Spinal cord (tissue), 10 donors: Measurements from ENCODE around the gene UVSSA. TPM values are rescaled to one million over a fixed set of nuclear protein-coding genes. Genes with fewer than 3 reads are reported as not detected.
"Not testable (repeated sequence)": the region's sequence is repeated elsewhere in the genome, so short reads cannot be mapped to it uniquely, and the experiment has no call there.

Source experiments
- DNase-seq, 6 donors: peaks; one replicate each; pipeline versions ENCODE4 v3.0.0 to v3.0.0-alpha.2; 2013 to 2015; ENCODE audit warnings: low spot score in 6 of 6, low read depth in 4 of 6
- H3K27ac ChIP-seq: one replicate; pipeline ENCODE4 v1.5.1; 2013; ENCODE audit warnings: low read depth, low read length, control low read depth
- H3K27me3 ChIP-seq: one replicate; pipeline ENCODE4 v1.6.1; 2013; ENCODE audit warnings: low read length; ENCODE audit not compliant: control insufficient read depth, insufficient read depth
- H3K36me3 ChIP-seq: one replicate; pipeline ENCODE4 v1.6.1; 2013; ENCODE audit warnings: low read length; ENCODE audit not compliant: control insufficient read depth, insufficient read depth
- H3K4me1 ChIP-seq: one replicate; pipeline ENCODE4 v1.6.1; 2013; ENCODE audit warnings: low read length; ENCODE audit not compliant: control insufficient read depth, insufficient read depth
- H3K4me3 ChIP-seq: one replicate; pipeline ENCODE4 v1.5.1; 2013; ENCODE audit warnings: low read depth, low read length, control low read depth
- H3K9me3 ChIP-seq: one replicate; pipeline ENCODE4 v1.6.1; 2013; ENCODE audit warnings: low read length; ENCODE audit not compliant: control insufficient read depth, insufficient read depth
- WGBS: methylation state at CpG from one replicate; pipeline ENCODE4 v1.1.5; 2013; ENCODE audit warnings: missing lambda C conversion rate; ENCODE audit not compliant: insufficient coverage; 5-methylcytosine and 5-hydroxymethylcytosine counted together
- polyA plus RNA-seq, 2 donors: library from polyadenylated mRNA; unstranded; fragments of 120-200 nt; gene quantifications; one replicate each; pipeline ENCODE4 v1.2.1, GENCODE V29; 2013; ENCODE audit not compliant: insufficient read length in 2 of 2
- total RNA-seq, 2 donors: library from RNA; depleted of rRNA in 1 of 2; stranded (reverse); fragments of 120-200 nt in 1 of 2; fragments of >200 nt in 1 of 2; gene quantifications; one replicate each; pipeline versions ENCODE4 v1.2.3 to v1.2.4, GENCODE V29; 2013 to 2014
- donor health status: healthy.

Gene UVSSA
- total and polyA plus RNA-seq, 4 donors, result 7.5 to 27.7 (median 17.1) TPM

DNA sequence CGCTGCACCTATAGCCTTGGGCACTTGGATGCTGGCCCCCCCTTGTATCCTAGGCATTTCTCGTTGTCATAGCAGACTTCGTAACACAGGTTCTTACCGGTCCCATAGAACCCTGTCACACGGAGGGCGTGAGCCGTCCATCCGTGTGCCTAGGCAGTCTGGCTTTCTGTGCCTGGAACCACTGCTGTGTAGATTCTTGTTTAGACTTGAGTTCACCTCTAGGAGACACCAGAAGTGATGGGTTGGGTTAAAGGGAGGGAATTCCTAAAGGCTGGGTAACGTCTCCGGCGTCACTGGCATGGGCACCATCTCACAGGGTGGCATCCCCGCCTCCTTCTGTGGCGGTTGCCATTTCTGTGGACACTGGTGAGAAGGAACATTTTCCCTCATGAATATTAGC lies 72.7 kb downstream of the UVSSA start:
- Histone ChIP-seq H3K9me3 (no peaks in the 10 kb centered on the region), H3K27me3 (peaks cover 31% of the 10 kb centered on the region), H3K4me3 (no peak overlapping the region), H3K36me3 (no peaks in the 10 kb centered on the region), H3K4me1 (peaks cover 3% of the 10 kb centered on the region), H3K27ac (no peak overlapping the region)
- no peak for DNase-seq
- 82% methylated on average over 12 of the region's 13 CpGs for WGBS

DNA sequence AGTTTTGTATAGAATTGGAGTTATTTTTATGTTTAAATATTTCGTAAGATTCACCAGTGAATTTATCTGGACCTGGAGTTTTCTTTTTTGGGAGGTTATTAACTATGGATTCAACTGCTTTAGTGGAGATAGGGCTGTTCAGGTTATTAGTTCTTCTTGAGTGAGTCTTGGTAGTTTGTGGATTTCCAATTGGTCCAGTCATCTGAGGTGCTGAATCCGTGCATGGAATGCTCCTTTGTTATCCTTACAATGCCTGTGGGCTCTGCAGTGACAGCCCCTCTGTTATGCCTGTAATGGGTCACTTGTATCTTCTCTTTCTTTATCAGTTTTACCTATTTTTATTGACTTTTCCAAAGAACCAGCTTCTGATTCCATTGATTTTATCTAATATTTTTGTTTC lies 74.6 kb downstream of the UVSSA start:
- WGBS, result no CpG with 5 or more reads among the region's 2 CpGs
- Histone ChIP-seq H3K9me3 (no peaks in the 10 kb centered on the region), H3K4me1 (no peaks in the 10 kb centered on the region), H3K36me3 (no peaks in the 10 kb centered on the region), H3K4me3 (no peak overlapping the region), H3K27ac (no peak overlapping the region), H3K27me3 (peaks cover 15% of the 10 kb centered on the region)
- DNase-seq, result no peak

DNA sequence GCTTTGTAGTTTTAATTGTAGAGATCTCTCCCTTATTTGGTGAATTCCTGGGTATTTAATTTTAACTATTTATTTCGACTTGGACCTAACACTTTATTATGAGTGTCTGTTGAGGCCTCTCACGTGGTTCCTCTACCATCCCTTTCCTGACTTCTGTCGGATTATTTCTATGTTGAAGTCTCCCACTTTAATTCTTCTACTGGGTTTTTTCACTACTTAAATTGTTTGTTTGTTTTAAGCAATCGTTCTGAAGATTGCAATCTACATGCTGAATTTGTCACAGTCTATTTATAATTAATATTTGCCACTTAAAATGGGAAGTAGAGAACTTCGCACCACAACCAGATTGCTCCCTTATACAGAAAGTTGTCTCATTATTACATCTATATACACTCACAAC lies 80.0 kb downstream of the UVSSA start:
- Histone ChIP-seq H3K4me3 (no peak overlapping the region), H3K36me3 (no peaks in the 10 kb centered on the region), H3K9me3 (no peaks in the 10 kb centered on the region), H3K27ac (no peak overlapping the region), H3K27me3 (peaks cover 3% of the 10 kb centered on the region), H3K4me1 (no peaks in the 10 kb centered on the region)
- DNase-seq, result no peak
- WGBS, result no CpG with 5 or more reads among the region's 5 CpGs

DNA sequence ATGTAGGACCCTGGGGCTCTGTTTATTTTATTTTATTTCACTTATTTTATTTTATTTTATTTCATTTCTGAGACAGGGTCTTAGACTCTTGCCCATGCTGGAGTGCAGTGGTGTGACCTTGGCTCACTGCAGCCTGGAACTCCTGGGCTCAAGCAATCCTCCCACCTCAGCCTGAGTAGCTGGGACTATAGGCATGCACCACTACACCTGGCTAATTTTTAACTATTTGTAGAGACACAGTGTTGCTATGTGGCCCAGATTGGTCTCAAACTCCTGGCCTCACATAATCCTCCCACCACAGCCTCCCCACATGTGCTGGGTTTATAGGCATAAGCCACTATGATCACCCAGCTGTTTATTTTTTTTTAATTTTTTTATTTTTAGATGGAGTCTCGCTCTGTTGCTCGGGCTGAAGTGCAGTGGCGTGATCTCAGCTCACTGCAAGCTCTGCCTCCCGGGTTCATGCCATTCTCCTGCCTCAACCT lies 96.7 kb downstream of the UVSSA start:
- 92% methylated on average over 2 of the region's 4 CpGs for WGBS
- not testable (repeated sequence) for H3K27me3 ChIP-seq, DNase-seq

More for the DNA sequence above, 96.7 kb downstream of the UVSSA start:
- H3K9me3 ChIP-seq, H3K4me3 ChIP-seq, H3K4me1 ChIP-seq, H3K36me3 ChIP-seq, H3K27ac ChIP-seq: not testable (repeated sequence)

Other genes starting within 250 kb of the UVSSA start
- 1 to 10 TPM; 3.9 to 7.5 TPM for gene RNF212, start 233.6 kb upstream of the UVSSA start, total RNA-seq
- gene RNF212, start 233.6 kb upstream of the UVSSA start, polyA plus RNA-seq, result 10 to 100 TPM in 1 of 2 donors, 1 to 10 TPM in 1; 9.8 to 12.6 TPM
- gene SPON2, start 174.6 kb upstream of the UVSSA start, total RNA-seq, result 10 to 100 TPM; 10.6 to 29.5 TPM
- 10 to 100 TPM; 19.8 to 23.2 TPM for gene SPON2, start 174.6 kb upstream of the UVSSA start, polyA plus RNA-seq
- gene CTBP1, start 98.1 kb upstream of the UVSSA start, total RNA-seq, result 100 to 1,000 TPM in 1 of 2 donors, 10 to 100 TPM in 1; 98.8 to 118 TPM
- gene CTBP1, start 98.1 kb upstream of the UVSSA start, polyA plus RNA-seq, result 100 to 1,000 TPM; 217 to 232 TPM
- gene MAEA, start 57.3 kb upstream of the UVSSA start, total RNA-seq, result 10 to 100 TPM; 36.3 to 51.0 TPM
- gene MAEA, start 57.3 kb upstream of the UVSSA start, polyA plus RNA-seq, result 10 to 100 TPM; 56.3 to 71.8 TPM
- not detected for gene NKX1-1, start 59.2 kb downstream of the UVSSA start, total RNA-seq
- under 1 TPM; 0.35 to 0.70 TPM for gene NKX1-1, start 59.2 kb downstream of the UVSSA start, polyA plus RNA-seq